IPS-NIHi7 (cell line): ENCODE measurements around the gene TULP3.

Source experiments
- DNase-seq: peaks from one replicate; pipeline ENCODE4 v3.0.0; 2012; ENCODE audit warnings: mixed read lengths; ENCODE audit errors: extremely low spot score

TULP3 gene

GRCh38 chr12:2877047-2877952, 13.4 kb upstream of the TULP3 start, which contains the start of the genes FOXM1 and RHNO1:
FOXM1 (minus strand) TSS chr12:2877174; CDS start chr12:2874478, 2,696 bp downstream.
RHNO1 (plus strand) TSS chr12:2877223; CDS start chr12:2885367, 8,144 bp downstream.
- peak; percentile 95 for DNase-seq

GRCh38 chr12:2877953-2878732, 12.5 kb upstream of the TULP3 start:
- no peak for DNase-seq

- no peak for DNase-seq
Observed at GRCh38 chr12:2879853-2880252, 10.8 kb upstream of the TULP3 start.

- no peak for DNase-seq
Observed at GRCh38 chr12:2884810-2885209, 5.9 kb upstream of the TULP3 start.

- no peak for DNase-seq
Observed at GRCh38 chr12:2886768-2887450, 3.8 kb upstream of the TULP3 start.

GRCh38 chr12:2890001-2890387, 697 bp upstream of the TULP3 start:
- DNase-seq: no peak

- DNase-seq: peak; percentile 41
Observed at GRCh38 chr12:2891240-2892053, 756 bp downstream of the TULP3 start.

- DNase-seq: no peak
Observed at GRCh38 chr12:2892246-2892645, 1.6 kb downstream of the TULP3 start.

GRCh38 chr12:2893007-2893406, 2.3 kb downstream of the TULP3 start:
- DNase-seq: no peak

- DNase-seq: no peak
Observed at GRCh38 chr12:2895051-2895451, 4.4 kb downstream of the TULP3 start.

- DNase-seq: no peak
Observed at GRCh38 chr12:2895511-2895910, 4.8 kb downstream of the TULP3 start.

- no peak for DNase-seq
Observed at GRCh38 chr12:2897418-2897817, 6.7 kb downstream of the TULP3 start.

- no peak for DNase-seq
Observed at GRCh38 chr12:2900642-2901041, 10.0 kb downstream of the TULP3 start.

- DNase-seq: no peak
Observed at GRCh38 chr12:2902272-2902880, 11.7 kb downstream of the TULP3 start.

- no peak for DNase-seq
Observed at GRCh38 chr12:2904260-2904659, 13.6 kb downstream of the TULP3 start.

GRCh38 chr12:2912216-2912575, 21.5 kb downstream of the TULP3 start:
- DNase-seq: no peak

GRCh38 chr12:2919249-2919648, 28.6 kb downstream of the TULP3 start:
- no peak for DNase-seq

GRCh38 chr12:2922329-2922728, 31.6 kb downstream of the TULP3 start:
- peak; percentile 24 for DNase-seq

- DNase-seq: no peak
Observed at GRCh38 chr12:2923057-2923456, 32.4 kb downstream of the TULP3 start.

GRCh38 chr12:2924019-2924418, 33.3 kb downstream of the TULP3 start:
- DNase-seq: no peak
